ENCODE data around the gene GRID1.

- TF ChIP-seq NR2C2 (CRISPR knock-in tag; IDR thresholded peaks at IDR 0.05) = no peak
- no peak for TF ChIP-seq CDX4 (CRISPR knock-in tag; IDR thresholded peaks at IDR 0.05; ENCODE audit: borderline replicate concordance)
- no peak for TF ChIP-seq ZNF263 (CRISPR knock-in tag; IDR thresholded peaks at IDR 0.05; ENCODE audit: low read depth)
- TF ChIP-seq E2F4 (CRISPR knock-in tag; IDR thresholded peaks at IDR 0.05; ENCODE audit: borderline replicate concordance, low read depth) = no peak
- TF ChIP-seq ETV6 (CRISPR knock-in tag; IDR thresholded peaks at IDR 0.05) = no peak
- TF ChIP-seq ATF3 (CRISPR knock-in tag; conservative IDR thresholded peaks at IDR 0.05) = no peak
- no peak for TF ChIP-seq TEAD4 (CRISPR knock-in tag; IDR thresholded peaks at IDR 0.05)
Measured at GRCh38 chr10:85993140-85993539, 373.5 kb downstream of the GRID1 start.

Data from WTC11 (cell line).